K562 (cell line): ENCODE measurements around the gene RPTOR. TPM values are rescaled to one million over a fixed set of nuclear protein-coding genes. Genes with fewer than 3 reads are reported as not detected.

ENCODE experiments used
- ATAC-seq: fragments of 200-7000 bp; cut with Tn5 transposase; 3 replicates; pipeline ENCODE4 v1.9.1; 2020; ENCODE audit warnings: moderate library complexity
- BruUV-seq: library from RNA; stranded (reverse); fragments of 400-500 nt; replicated peaks from 2 replicates; lab custom pipeline; 2021; lab: Mats Ljungman, UMichigan
- CTCF ChIA-PET: fragments of 300-600 bp; formaldehyde crosslinking; extraction: SDS; loops from one replicate; lab custom pipeline; 2021; ENCODE audit warnings: low intra/inter-chr PET ratio; lab: Yijun Ruan, JAX
- POLR2A ChIA-PET: fragments of 300-600, 350-650 bp; sonication (Branson Sonifier 250); formaldehyde crosslinking; extraction: SDS; loops from one replicate; lab custom pipeline; 2021; ENCODE audit warnings: antibody characterized with exemption, inconsistent platforms; lab: Yijun Ruan, JAX
- DNase-seq, 4 experiments: peaks; one replicate each; pipeline versions ENCODE4 v3.0.0 to v3.0.0-alpha.2; 2011 to 2018; ENCODE audit warnings: low spot score in 3 of 4, mixed read lengths in 3 of 4; ENCODE audit errors: extremely low read depth in 1 of 4
- FAIRE-seq: peaks from 2 replicates; lab custom pipeline; 2011; peaks lifted over from hg19 to GRCh38; lab: Jason Lieb, UNC
- H2AFZ ChIP-seq: 2 replicates; pipeline ENCODE4 v1.6.0; 2011; ENCODE audit warnings: low read depth, low read length, control low read depth, inconsistent platforms
- H3K27ac ChIP-seq: fragments of 200-600 bp; 3 replicates; pipeline ENCODE4 v1.8.0; 2011; ENCODE audit warnings: low read depth, mild to moderate bottlenecking, control low read depth, inconsistent platforms, low read length, moderate library complexity, mixed read lengths; ENCODE audit errors: extremely low read depth
- H3K27me3 ChIP-seq, 2 experiments: fragments of 300-600 bp in 1 of 2; 2 replicates in 1 of 2; 3 replicates in 1 of 2; pipeline versions ENCODE4 v1.6.0 to v1.8.0; 2011; ENCODE audit warnings: inconsistent platforms in 2 of 2, low read length in 2 of 2, mild to moderate bottlenecking in 1 of 2, mixed read lengths in 1 of 2, moderate library complexity in 1 of 2; ENCODE audit not compliant: control insufficient read depth in 2 of 2, insufficient read depth in 2 of 2
- H3K36me3 ChIP-seq: fragments of 300-600 bp; 3 replicates; pipeline ENCODE4 v1.8.0; 2011; ENCODE audit warnings: mild to moderate bottlenecking, low read length, inconsistent platforms; ENCODE audit not compliant: control insufficient read depth, insufficient read depth
- H3K4me1 ChIP-seq, 2 experiments: fragments of 200-600 bp in 1 of 2; replicated peaks in 1 of 2; 2 replicates in 1 of 2; 3 replicates in 1 of 2; pipeline versions ENCODE4 v1.5.1 to v1.8.0; 2011; ENCODE audit warnings: inconsistent platforms in 2 of 2, low read length in 2 of 2, mild to moderate bottlenecking in 1 of 2, mixed read lengths in 1 of 2, moderate library complexity in 1 of 2; ENCODE audit not compliant: control insufficient read depth in 2 of 2, insufficient read depth in 2 of 2
- H3K4me2 ChIP-seq: 2 replicates; pipeline ENCODE4 v1.6.1; 2011; ENCODE audit warnings: low read length, control low read depth, inconsistent platforms, mixed read lengths; ENCODE audit not compliant: insufficient read depth
- H3K4me3 ChIP-seq: fragments of 200-600 bp; sonication (generic), shearing (Covaris generic); 2 replicates; pipeline ENCODE4 v1.5.1; 2016; ENCODE audit warnings: control low read depth, inconsistent platforms
- H3K79me2 ChIP-seq: fragments of 200-600 bp; 3 replicates; pipeline ENCODE4 v1.8.0; 2011; ENCODE audit warnings: low read length, inconsistent platforms; ENCODE audit not compliant: control insufficient read depth, insufficient read depth
- H3K9ac ChIP-seq, 2 experiments: 2 replicates each; pipeline versions ENCODE4 v1.6.0 to v1.6.1; 2011; ENCODE audit warnings: low read depth in 2 of 2, low read length in 2 of 2, control low read depth in 1 of 2, inconsistent platforms in 1 of 2, mild to moderate bottlenecking in 1 of 2, mixed read lengths in 1 of 2; ENCODE audit not compliant: insufficient read depth in 1 of 2
- H3K9me1 ChIP-seq: one replicate; pipeline ENCODE4 v1.6.0; 2011; ENCODE audit warnings: inconsistent platforms, mild to moderate bottlenecking, low read length, moderate library complexity; ENCODE audit not compliant: control insufficient read depth, insufficient read depth
- H3K9me3 ChIP-seq: replicated peaks from 2 replicates; pipeline ENCODE4 v1.5.1; 2011; ENCODE audit warnings: low read depth, low read length, inconsistent platforms; ENCODE audit not compliant: control insufficient read depth, insufficient read depth
- H4K20me1 ChIP-seq: replicated peaks from 2 replicates; pipeline ENCODE4 v1.6.1; 2011; ENCODE audit warnings: low read length, inconsistent platforms, mixed read lengths; ENCODE audit not compliant: control insufficient read depth, insufficient read depth
- HNRNPH1 ChIP-seq: fragments of 200-400 bp; formaldehyde crosslinking; optimal IDR thresholded peaks from 2 replicates; pipeline ENCODE3; 2017; ENCODE audit warnings: low read depth, mild to moderate bottlenecking, low read length, moderate library complexity
- MEIS2 ChIP-seq: fragments of 450-650 bp; IDR thresholded peaks from 2 replicates; pipeline ENCODE4 v1.6.1; 2014; ENCODE audit warnings: mild to moderate bottlenecking; ENCODE audit not compliant: partially characterized antibody
- MTF1 ChIP-seq: fragments of 250-450 bp; sonication (Bioruptor Pico); IDR thresholded peaks from 2 replicates; pipeline ENCODE4 v1.9.0; 2021; ENCODE audit warnings: moderate library complexity, mild to moderate bottlenecking, inconsistent platforms, borderline replicate concordance
- ZBTB7A ChIP-seq: IDR thresholded peaks from 2 replicates; pipeline ENCODE4 v1.6.1; 2011; ENCODE audit warnings: low read depth, mild to moderate bottlenecking, low read length, moderate library complexity, borderline replicate concordance; ENCODE audit not compliant: control insufficient read depth
- ZNF764 ChIP-seq: fragments of 250-450 bp; sonication (Bioruptor Pico); IDR thresholded peaks from 2 replicates; pipeline ENCODE4 v1.4.0; 2020; ENCODE audit warnings: low read depth, mild to moderate bottlenecking, moderate library complexity
- WGBS: fragments of 100-300 bp; shearing (Covaris generic); methylation state at CpG from one replicate; pipeline ENCODE4 v1.1.6; 2016; ENCODE audit warnings: low coverage, mixed read lengths; ENCODE audit not compliant: insufficient coverage; ENCODE audit errors: missing lambda C conversion rate; 5-methylcytosine and 5-hydroxymethylcytosine counted together
- in situ Hi-C: fragments of 300-500 bp; cut with MboI; formaldehyde crosslinking; loops from 4 replicates; pipeline ENCODE4 v1.15.0; 2018; ENCODE audit warnings: inconsistent platforms, mixed read lengths
- intact Hi-C: fragments of 100-400 bp; cut with micrococcal nuclease; formaldehyde crosslinking; loops from 2 replicates; pipeline ENCODE4 v1.14.2; 2022
- polyA plus RNA-seq, 8 experiments: library from polyadenylated mRNA; depleted of rRNA in 4 of 8; stranded (reverse) in 5 of 8; unstranded in 3 of 8; fragments of >200 nt; fragmentation: Nextera tagmentation in 2 of 8; fragmentation: Illumina TruSeq in 1 of 8; extraction: Ambion mirVana in 2 of 8; extraction: Trizol in 1 of 8; gene quantifications; 2 replicates each; pipeline versions ENCODE4 v1.2.1 to v1.2.3, GENCODE V29; 2011 to 2014; ENCODE audit warnings: inconsistent platforms in 1 of 8, missing spikeins in 1 of 8
- total RNA-seq, 7 experiments: library from RNA; depleted of rRNA in 6 of 7; stranded (reverse); fragments of >200 nt in 6 of 7; fragmentation: Illumina TruSeq in 2 of 7; extraction: Trizol in 2 of 7; gene quantifications; 2 replicates each; pipeline versions ENCODE4 v1.2.1 to v1.2.3, GENCODE V29; 2011 to 2021; ENCODE audit warnings: low replicate concordance in 1 of 7
- TF ChIP-seq, protein P1 (sequence below), 2 experiments: fragments of 450-650 bp; IDR thresholded peaks; 2 replicates each; pipeline ENCODE4 v1.6.1; 2016

The RPTOR gene
- total and polyA plus RNA-seq, 9 of the 15 experiments (the other 6 are each of a cell fraction or from before 2014, with no cell fraction given) = 0.24 to 54.1 (median 10.2) TPM

DNA sequence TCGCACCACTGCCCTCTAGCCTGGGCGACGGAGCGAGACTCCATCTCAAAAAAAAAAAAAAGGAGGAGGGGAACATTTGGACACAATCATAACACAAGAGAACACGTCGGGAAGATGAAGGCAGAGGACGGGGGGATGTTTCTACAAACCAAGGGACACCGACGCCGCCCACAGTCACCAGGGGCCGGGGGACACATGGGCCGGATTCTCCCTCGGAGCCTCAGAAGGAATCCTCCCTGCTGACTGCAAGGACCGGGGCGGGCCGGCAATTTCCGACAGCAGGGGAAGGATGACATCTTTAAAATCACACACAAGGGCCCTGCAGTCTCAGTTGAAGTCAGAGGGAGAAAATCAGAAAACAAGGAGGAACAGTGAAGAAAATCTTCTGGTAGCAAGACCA, 438.9 kb downstream of the RPTOR start:
- H3K36me3 ChIP-seq = no peaks in the 10 kb centered on the region
- H4K20me1 ChIP-seq = 0 out of 2 replicates have a peak, but pooled peaks cover 9% of the 10 kb centered on the region
- ChIA-PET POLR2A (interaction anchor here (0.7 kb wide), 1 partner anchor 531 kb away, joined by 3 read pairs; no protein-coding TSS in a partner anchor), CTCF (interaction anchor here (0.7 kb wide), 1 partner anchor 121 kb away, joined by 3 read pairs; no protein-coding TSS in a partner anchor)
- no peak overlapping the region for H2AFZ ChIP-seq
- 25% methylated on average over 12 of the region's 17 CpGs for WGBS
- H3K79me2 ChIP-seq = no peaks in the 10 kb centered on the region
- no peaks in the 10 kb centered on the region for H3K9me3 ChIP-seq
- H3K4me2 ChIP-seq = no peak overlapping the region
- H3K9me1 ChIP-seq = no peaks in the 10 kb centered on the region
- no peak overlapping the region for H3K4me3 ChIP-seq
- in situ Hi-C loops = loop anchor here (5.0 to 10.0 kb wide), 2 partner anchors 556 to 789 kb away; no protein-coding TSS in a partner anchor
- BruUV-seq = no TSS peak
- intact Hi-C loops = loop anchor here (5.0 to 10.0 kb wide), 2 partner anchors 241 to 556 kb away; partner anchors contain the start of gene CEP131
- no peak for DNase-seq
- H3K27ac ChIP-seq = no peak overlapping the region
- H3K27me3 ChIP-seq = peaks cover 12 to 28% of the 10 kb centered on the region in 2 experiments; a peak in 4 of 5 replicates
- TF ChIP-seq, protein P1, sequence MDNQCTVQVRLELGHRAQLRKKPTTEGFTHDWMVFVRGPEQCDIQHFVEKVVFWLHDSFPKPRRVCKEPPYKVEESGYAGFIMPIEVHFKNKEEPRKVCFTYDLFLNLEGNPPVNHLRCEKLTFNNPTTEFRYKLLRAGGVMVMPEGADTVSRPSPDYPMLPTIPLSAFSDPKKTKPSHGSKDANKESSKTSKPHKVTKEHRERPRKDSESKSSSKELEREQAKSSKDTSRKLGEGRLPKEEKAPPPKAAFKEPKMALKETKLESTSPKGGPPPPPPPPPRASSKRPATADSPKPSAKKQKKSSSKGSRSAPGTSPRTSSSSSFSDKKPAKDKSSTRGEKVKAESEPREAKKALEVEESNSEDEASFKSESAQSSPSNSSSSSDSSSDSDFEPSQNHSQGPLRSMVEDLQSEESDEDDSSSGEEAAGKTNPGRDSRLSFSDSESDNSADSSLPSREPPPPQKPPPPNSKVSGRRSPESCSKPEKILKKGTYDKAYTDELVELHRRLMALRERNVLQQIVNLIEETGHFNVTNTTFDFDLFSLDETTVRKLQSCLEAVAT (IDR thresholded peaks at IDR 0.05) = no peak
- TF ChIP-seq HNRNPH1 = no peak
- no peak for TF ChIP-seq ZBTB7A
- TF ChIP-seq MTF1 = no peak
- no peak for TF ChIP-seq ZNF764
- TF ChIP-seq MEIS2 = no peak
- peaks cover 0 to 53% of the 10 kb centered on the region in 2 experiments; a peak in 3 of 5 replicates for H3K4me1 ChIP-seq
- H3K9ac ChIP-seq = peak overlapping the region in 1 of 2 experiments; percentile 22; a peak in 1 of 4 replicates
- no peak for ATAC-seq
- no peak for FAIRE-seq
